Neural crest cell (in vitro differentiated cells): Measurements from ENCODE around the gene LST1. TPM values are rescaled to one million over a fixed set of nuclear protein-coding genes. Genes with fewer than 3 reads are reported as not detected.
A peak's percentile ranks its signal among the peaks of the same experiment; 100 is the strongest.
"Not testable (repeated sequence)": the region's sequence is repeated elsewhere in the genome, so short reads cannot be mapped to it uniquely, and the experiment has no call there.

ENCODE experiments used
- DNase-seq: peaks from one replicate; pipeline ENCODE4 v3.0.0; 2021; ENCODE audit warnings: low read depth, mixed read lengths, low spot score
- H3K27ac Mint-ChIP-seq: one replicate; pipeline ENCODE4 v1.8.0; 2021; ENCODE audit warnings: mild to moderate bottlenecking, mixed read lengths; ENCODE audit not compliant: unreplicated experiment
- H3K27me3 Mint-ChIP-seq: 2 replicates; pipeline ENCODE4 v1.8.0; 2021; ENCODE audit warnings: low read depth, mild to moderate bottlenecking, mixed read lengths
- H3K36me3 Mint-ChIP-seq: 2 replicates; pipeline ENCODE4 v1.8.0; 2021; ENCODE audit warnings: low read depth, mild to moderate bottlenecking, mixed read lengths
- H3K4me1 Mint-ChIP-seq: 2 replicates; pipeline ENCODE4 v1.8.0; 2021; ENCODE audit warnings: mixed read lengths
- H3K4me3 Mint-ChIP-seq: one replicate; pipeline ENCODE4 v1.8.0; 2021; ENCODE audit warnings: mild to moderate bottlenecking, mixed read lengths
- H3K9me3 Mint-ChIP-seq: 2 replicates; pipeline ENCODE4 v1.8.0; 2021; ENCODE audit warnings: mixed read lengths
- CTCF ChIP-seq: fragments of 200-600 bp; sonication (generic); conservative IDR thresholded peaks from 2 replicates; pipeline ENCODE4 v1.5.0; 2021; ENCODE audit warnings: antibody characterized with exemption, mild to moderate bottlenecking
- total RNA-seq: library from RNA; stranded (reverse); gene quantifications from 2 replicates; pipeline ENCODE4 v1.2.1, GENCODE V29; 2021

The LST1 gene
- total RNA-seq, 1 donor from 2014 or later: not detected

GRCh38 chr6:31547727-31548543 is 38.1 kb upstream of the LST1 start:
- Mint-ChIP-seq H3K27ac (peak overlapping the region; percentile 91), H3K4me1 (peaks cover 40% of the 10 kb centered on the region), H3K36me3 (no peaks in the 10 kb centered on the region), H3K9me3 (no peaks in the 10 kb centered on the region), H3K27me3 (no peaks in the 10 kb centered on the region), H3K4me3 (peak overlapping the region; percentile 87)
- TF ChIP-seq CTCF: no peak
- no peak for DNase-seq

- Mint-ChIP-seq H3K36me3 (no peaks in the 10 kb centered on the region), H3K4me1 (peaks cover 36% of the 10 kb centered on the region), H3K27me3 (no peaks in the 10 kb centered on the region), H3K4me3 (peak overlapping the region; percentile 63), H3K27ac (no peak overlapping the region), H3K9me3 (no peaks in the 10 kb centered on the region)
- no peak for DNase-seq
- TF ChIP-seq CTCF: no peak
Measured at GRCh38 chr6:31548544-31548873, 37.6 kb upstream of the LST1 start.

GRCh38 chr6:31551371-31551770 is 34.7 kb upstream of the LST1 start:
- H3K9me3 Mint-ChIP-seq, H3K27me3 Mint-ChIP-seq, H3K27ac Mint-ChIP-seq, DNase-seq, H3K36me3 Mint-ChIP-seq: not testable (repeated sequence)
- peaks cover 27% of the 10 kb centered on the region for H3K4me1 Mint-ChIP-seq
- peak overlapping the region; percentile 54 for H3K4me3 Mint-ChIP-seq
- TF ChIP-seq CTCF: peak; percentile 52

- no peak for DNase-seq
- Mint-ChIP-seq H3K36me3 (peaks cover 11% of the 10 kb centered on the region), H3K27me3 (no peaks in the 10 kb centered on the region), H3K27ac (no peak overlapping the region), H3K9me3 (no peaks in the 10 kb centered on the region), H3K4me1 (peaks cover 18% of the 10 kb centered on the region), H3K4me3 (no peak overlapping the region)
- TF ChIP-seq CTCF: no peak
Measured at GRCh38 chr6:31556307-31556706, 29.8 kb upstream of the LST1 start.

- H3K9me3 Mint-ChIP-seq: no peaks in the 10 kb centered on the region
- no peak overlapping the region for H3K4me3 Mint-ChIP-seq
- no peak for TF ChIP-seq CTCF
- no peak overlapping the region for H3K27ac Mint-ChIP-seq
- H3K36me3 Mint-ChIP-seq: peaks cover 16% of the 10 kb centered on the region
- H3K4me1 Mint-ChIP-seq: peaks cover 18% of the 10 kb centered on the region
- no peak for DNase-seq
- no peaks in the 10 kb centered on the region for H3K27me3 Mint-ChIP-seq
Measured at GRCh38 chr6:31557443-31558317, 28.4 kb upstream of the LST1 start.
